HG03108 (cell line): ENCODE measurements around the gene ALAS1.
A peak's percentile ranks its signal among the peaks of the same experiment; 100 is the strongest.

Experiments
- ATAC-seq: cut with Tn5 transposase; IDR thresholded peaks from one replicate; pipeline ENCODE4 v1.9.1; 2021; ENCODE audit warnings: moderate library complexity; ENCODE audit not compliant: unreplicated experiment

Gene ALAS1

DNA sequence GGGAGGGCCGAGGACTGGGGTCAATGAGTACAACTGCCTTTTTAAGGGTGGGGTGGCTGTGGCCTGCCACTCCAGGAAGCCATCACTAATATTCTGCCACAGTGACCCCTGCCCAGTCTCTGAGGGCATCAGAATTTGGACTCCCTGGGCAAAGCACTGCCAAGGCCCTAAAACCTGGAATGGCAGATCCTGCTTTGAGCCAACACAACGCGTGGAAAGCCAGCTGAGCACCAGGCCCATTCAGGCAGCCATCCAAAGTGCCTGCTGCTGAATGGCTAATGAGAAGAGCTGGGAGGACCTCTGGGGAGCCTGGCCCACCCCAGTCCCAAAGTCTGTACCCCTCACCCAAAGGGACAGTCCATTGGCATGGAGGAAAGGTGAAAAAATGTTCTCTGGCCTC is 36.0 kb downstream of the ALAS1 start:
- no peak for ATAC-seq

GRCh38 chr3:52234516-52235447 is 36.8 kb downstream of the ALAS1 start:
- no peak for ATAC-seq

DNA sequence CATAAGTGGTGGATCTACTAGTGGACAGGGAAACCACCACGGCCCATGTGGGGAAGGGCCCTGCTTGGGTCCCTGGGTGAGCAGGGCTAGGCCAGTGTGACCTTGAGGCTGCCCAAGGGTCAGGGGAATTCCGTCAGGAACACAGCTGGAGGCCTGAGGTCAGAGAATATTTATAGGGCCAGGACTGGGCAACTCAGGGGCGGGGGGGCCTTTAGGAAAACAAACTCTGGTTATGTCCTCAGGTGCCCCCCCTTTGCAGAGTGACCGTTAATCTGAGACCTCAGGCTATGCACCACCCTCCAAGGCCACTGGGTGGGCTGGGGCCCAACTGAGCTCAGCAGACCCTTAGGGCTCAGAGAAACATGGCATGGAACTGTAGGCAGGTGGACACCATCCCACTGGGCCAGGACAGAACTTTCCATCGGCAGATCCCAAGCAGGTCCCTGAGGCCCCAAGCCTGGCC is 38.5 kb downstream of the ALAS1 start:
- ATAC-seq = no peak

GRCh38 chr3:52237006-52237656 is 39.2 kb downstream of the ALAS1 start:
- ATAC-seq = no peak

DNA sequence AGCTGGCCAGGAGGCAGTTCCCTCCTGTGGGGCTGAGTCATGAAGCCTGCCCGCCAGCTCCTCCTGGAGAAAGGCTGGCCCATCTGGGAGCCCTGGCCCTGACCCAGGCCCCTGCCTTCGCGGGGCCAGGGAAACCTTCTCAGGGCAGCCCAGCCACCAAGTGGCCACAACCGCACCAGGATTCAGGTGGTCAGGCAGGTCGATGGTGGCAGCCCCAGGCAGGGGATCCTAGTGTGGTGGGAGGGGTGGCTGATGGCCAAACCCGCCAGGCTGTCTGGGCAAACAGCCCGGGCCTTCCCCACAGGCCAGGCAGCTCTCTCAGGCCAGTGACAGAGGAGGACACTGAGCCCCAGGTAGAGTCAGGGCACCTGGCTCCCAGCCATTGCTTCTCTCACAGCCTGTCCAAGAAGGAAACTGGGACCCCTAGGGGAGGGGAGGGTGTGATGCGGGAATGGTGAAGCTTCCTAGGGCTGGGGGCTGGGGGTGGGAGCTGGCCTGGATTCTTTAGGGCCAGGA is 39.8 kb downstream of the ALAS1 start:
- ATAC-seq = no peak

DNA sequence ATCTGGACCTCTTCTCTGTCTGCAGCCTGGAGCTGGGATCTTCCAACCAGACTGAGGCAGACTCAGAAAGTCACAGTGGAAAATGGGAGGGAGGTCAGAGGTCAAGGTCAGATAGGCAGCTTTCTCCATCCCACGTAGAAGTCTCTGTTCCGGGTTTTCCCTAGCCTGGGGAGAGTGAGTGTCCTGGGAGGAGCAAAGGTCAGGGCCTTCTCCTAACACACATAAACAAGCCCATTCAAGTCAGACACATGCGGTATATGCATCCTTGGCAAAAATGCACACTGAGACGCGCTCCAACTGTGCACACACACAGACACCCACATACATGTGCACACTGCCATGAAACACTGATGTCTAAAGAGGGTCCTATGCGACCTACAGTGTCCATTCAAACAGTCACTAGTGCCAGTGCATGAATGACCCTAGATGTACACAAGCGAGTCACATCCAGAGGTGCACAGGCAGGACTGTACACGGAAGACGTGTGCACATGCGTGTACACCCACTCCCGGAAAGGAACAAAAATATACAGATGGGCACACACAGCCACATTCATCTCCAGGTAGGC is 40.3 kb downstream of the ALAS1 start:
- no peak for ATAC-seq

DNA sequence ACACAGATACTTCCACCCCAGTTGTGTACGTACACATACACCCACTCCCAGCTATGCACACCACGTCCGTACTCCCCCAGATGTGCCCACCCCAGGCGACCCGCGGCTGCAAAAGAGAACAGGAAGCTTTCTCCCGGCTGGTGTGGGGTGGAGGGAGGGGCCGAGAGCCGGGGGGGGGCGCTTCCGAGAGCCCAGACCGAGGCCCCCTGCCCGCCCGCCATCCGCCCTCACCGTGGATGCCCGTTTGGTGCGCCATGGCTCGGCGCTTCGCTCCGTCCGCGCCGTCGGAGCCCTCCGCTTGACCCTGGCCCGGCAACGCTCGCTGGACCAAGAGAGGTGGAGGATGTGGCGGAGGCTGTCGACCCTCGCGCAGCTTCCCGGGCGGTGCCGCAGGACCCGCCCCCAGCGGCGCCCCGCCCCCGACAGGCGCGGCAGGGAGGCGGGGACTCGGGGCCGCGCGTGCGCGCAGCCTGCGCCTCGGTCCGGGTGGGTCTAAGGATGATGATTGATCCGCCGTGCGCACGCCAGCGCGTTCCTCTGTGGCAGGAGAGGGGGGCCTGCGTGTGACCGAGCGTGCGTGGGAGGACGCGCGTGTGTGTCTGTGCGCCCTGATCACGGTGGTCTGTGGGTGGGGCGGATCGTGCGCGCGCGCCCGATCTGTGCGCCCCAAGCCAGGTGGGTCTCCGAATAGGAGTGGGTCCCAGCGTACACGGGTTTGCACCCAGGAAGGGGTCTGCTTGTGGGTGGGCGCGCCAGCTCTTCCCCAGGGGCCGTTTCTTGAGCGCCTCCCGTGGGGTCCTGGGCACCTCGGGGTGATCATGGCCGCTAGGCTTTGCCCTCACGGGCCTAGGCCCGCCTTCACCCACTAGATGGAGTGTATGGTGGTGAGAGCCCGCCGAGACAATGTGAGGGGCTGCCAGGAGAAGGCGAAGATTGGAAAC is 41.1 kb downstream of the ALAS1 start, which contains the start of gene TWF2:
TWF2 (minus strand) TSS at position 398 of the 941 bp plus-strand sequence; CDS start at position 256, 142 bp downstream.
- peak; percentile 73 for ATAC-seq

- no peak for ATAC-seq
Observed at GRCh38 chr3:52240059-52240885, 42.3 kb downstream of the ALAS1 start.

- ATAC-seq = no peak
Observed at GRCh38 chr3:52240886-52241370, 43.0 kb downstream of the ALAS1 start.

GRCh38 chr3:52242039-52242438 is 44.1 kb downstream of the ALAS1 start:
- ATAC-seq = no peak

DNA sequence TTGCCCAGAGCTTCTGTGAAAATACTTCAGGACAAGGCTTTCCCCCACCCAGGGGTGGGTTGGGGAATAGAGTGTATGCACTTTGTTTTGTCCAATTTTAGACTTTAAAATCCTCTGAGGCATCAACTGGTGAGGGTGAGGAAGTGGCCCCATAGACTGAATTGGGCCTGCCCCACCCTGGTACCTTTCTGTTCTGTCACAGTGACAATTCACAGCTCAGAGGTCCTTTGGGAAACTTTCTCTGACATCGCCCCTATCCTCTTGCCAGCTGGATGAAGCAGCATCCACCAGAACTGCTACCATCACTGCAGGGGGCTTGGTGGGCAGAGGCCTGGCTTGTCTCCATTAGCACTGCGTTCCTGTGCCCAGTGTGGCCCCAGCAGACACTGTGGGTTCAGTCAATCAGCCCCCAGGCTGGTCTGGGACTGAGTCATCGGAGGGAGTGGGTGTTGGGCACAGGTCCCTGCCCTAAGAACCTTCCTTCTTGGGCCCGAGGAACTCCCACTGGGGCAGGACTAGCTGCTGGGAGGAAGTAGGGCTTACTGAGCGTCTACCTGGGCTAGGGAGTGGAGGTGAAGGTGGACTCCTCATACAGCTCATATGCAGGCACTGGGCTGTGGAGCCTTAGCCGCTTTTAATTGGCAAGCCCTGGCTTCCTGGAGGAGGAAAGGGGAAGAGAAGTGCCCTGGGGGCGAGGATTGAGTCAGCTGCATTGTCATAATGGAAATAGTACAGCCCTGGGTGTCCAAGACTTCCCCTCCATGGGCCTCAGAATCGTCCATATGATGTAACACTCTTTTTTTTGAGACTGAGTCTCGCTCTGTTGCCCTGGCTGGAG is 46.0 kb downstream of the ALAS1 start:
- ATAC-seq = peak; percentile 22

DNA sequence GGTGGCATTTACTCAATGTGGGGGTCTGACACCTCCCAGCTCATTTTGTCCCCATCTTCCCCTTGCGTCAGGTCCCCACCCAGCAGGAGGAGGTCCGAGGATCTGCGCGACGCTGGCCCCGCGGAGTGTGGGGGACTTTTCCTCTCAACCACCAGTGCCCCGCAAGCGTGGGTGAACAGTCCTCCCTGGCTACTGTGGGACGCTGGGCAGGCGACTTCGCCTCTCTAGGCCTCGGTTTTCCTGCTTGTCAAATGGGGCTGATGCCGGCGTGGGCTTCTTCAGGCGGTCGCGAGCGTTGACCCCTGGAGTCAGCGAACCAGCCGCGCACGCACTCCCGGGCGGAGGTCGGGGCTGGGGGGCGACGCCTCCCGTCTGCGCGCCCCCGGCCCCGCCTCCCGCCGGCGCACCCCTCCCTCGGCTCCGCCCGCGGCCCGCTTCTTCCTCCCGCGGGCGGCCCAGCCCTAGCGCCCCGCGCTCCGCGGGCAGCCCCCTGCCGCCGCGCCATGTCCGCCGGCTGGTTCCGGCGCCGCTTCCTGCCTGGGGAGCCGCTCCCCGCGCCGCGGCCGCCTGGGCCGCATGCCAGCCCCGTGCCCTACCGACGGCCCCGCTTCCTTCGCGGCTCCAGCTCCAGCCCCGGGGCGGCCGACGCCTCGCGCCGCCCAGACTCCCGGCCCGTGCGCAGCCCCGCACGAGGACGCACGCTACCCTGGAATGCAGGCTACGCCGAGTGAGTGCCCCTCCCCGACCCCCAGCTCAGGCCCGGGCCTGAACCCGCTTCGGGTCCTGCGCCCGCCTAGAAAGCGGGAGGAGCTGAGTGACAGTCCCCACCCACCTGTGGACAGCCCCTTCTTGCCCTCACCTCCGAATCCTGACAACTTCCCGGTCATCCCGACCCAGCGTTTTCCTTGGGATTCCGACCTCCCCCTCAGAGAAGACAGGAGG is 47.6 kb downstream of the ALAS1 start, which contains the start of gene PPM1M:
PPM1M (plus strand) TSS at position 438 of the 942 bp plus-strand sequence; CDS start at position 504, 66 bp downstream.
- ATAC-seq = no peak

DNA sequence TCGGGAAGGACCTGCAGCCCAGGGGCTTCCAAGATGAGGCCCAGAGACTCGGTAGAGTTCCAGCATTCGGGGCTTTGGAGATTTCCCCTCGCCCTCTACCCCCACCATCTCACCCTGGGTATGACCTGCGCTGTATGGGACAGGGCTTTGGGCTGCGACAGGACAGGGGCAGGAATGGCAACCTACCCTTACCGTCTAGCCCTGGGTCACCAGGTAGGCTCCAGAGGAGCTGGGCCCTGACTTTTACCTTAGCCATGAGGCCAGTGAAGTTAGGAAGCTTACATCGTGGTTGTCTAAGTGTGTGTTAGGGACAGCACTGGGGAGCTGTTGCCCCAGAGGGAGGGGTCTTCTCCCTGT is 48.3 kb downstream of the ALAS1 start:
- ATAC-seq = no peak

- no peak for ATAC-seq
Observed at GRCh38 chr3:52246728-52247408, 48.9 kb downstream of the ALAS1 start.

DNA sequence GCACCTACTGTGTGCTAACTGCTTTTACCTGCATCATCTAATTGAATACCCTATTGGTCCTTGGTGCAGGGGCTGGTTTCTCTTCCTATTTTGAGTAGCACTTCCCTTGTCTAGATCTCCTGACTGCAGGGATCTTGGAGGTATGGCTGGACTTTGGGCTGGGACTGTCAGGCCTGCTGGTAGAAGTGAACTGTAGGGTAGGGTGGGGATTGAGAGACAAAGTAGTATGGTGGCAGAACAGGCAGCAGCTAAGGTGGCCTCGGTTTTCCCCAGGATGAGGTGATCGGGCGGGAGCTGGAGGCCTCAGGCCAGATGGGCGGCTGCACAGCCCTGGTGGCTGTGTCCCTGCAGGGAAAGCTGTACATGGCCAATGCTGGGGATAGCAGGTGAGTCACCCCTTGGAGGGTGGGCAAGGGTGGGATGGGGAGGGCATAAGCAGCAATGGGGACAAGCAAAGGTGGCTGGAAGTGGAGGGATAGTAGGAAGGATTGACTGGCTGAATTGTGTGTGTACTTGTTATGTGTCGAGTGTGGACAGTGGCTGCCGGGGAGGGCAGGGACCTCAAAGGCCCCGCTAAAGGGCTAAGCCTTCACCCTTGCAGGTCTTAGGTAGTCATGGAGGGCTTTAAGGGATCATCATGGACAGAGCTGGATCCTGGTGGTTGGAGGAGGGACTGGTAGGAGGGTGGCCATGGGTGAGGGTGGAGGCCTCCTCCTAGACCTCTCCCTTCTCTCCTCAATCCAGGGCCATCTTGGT is 49.6 kb downstream of the ALAS1 start:
- ATAC-seq = no peak

DNA sequence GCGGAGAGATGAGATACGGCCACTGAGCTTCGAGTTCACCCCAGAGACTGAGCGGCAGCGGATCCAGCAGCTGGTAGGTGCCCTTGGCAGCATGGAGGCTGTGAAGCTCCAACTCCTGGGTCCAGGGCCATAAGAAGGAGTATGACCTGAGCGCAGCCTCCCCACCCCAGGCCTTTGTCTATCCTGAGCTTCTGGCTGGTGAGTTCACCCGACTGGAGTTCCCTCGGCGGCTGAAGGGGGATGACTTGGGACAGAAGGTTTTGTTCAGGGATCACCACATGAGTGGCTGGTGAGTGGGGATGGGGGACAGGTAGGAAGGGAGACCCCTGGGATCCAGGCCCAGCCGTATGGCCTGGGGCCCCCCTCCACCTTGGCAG is 50.2 kb downstream of the ALAS1 start:
- ATAC-seq = no peak
